Karpas-422 (cell line): ENCODE measurements around the gene GPR176. TPM values are rescaled to one million over a fixed set of nuclear protein-coding genes. Genes with fewer than 3 reads are reported as not detected.

ENCODE experiments used
- DNase-seq: peaks from one replicate; pipeline ENCODE4 v3.0.0-alpha.2; 2015
- H2AFZ ChIP-seq: fragments of 200-600 bp; sonication (generic); 2 replicates; pipeline ENCODE4 v1.6.1; 2014; ENCODE audit warnings: antibody characterized with exemption, low read length, mixed read lengths
- H3K27ac ChIP-seq: fragments of 200-600 bp; sonication (generic); 2 replicates; pipeline ENCODE4 v1.5.1; 2014; ENCODE audit warnings: mild to moderate bottlenecking, low read length, moderate library complexity
- H3K27me3 ChIP-seq: fragments of 200-600 bp; sonication (generic); 2 replicates; pipeline ENCODE4 v1.6.1; 2014; ENCODE audit warnings: low read length, mixed read lengths
- H3K36me3 ChIP-seq: fragments of 200-600 bp; sonication (generic); 2 replicates; pipeline ENCODE4 v1.6.1; 2014; ENCODE audit warnings: low read length, mixed read lengths; ENCODE audit not compliant: insufficient read depth
- H3K4me1 ChIP-seq: fragments of 200-600 bp; sonication (generic); 2 replicates; pipeline ENCODE4 v1.6.1; 2014; ENCODE audit warnings: mild to moderate bottlenecking, low read length, mixed read lengths
- H3K4me2 ChIP-seq: fragments of 200-600 bp; sonication (generic); 2 replicates; pipeline ENCODE4 v1.6.1; 2014; ENCODE audit warnings: low read length, low read depth, mild to moderate bottlenecking; ENCODE audit not compliant: poor library complexity, severe bottlenecking
- H3K4me3 ChIP-seq: fragments of 200-600 bp; sonication (generic); 2 replicates; pipeline ENCODE4 v1.5.1; 2014; ENCODE audit warnings: mild to moderate bottlenecking, antibody characterized with exemption, low read length, mixed read lengths
- H3K79me2 ChIP-seq: fragments of 200-600 bp; sonication (generic); 2 replicates; pipeline ENCODE4 v1.6.1; 2014; ENCODE audit warnings: mild to moderate bottlenecking, low read length, mixed read lengths
- H3K9ac ChIP-seq: fragments of 200-600 bp; sonication (generic); 2 replicates; pipeline ENCODE4 v1.6.0; 2014; ENCODE audit warnings: low read length
- H3K9me2 ChIP-seq: fragments of 200-600 bp; sonication (generic), shearing (Covaris generic); replicated peaks from 2 replicates; pipeline ENCODE4 v1.6.0; 2014; ENCODE audit warnings: mild to moderate bottlenecking, low read length, moderate library complexity; ENCODE audit not compliant: insufficient read depth
- H3K9me3 ChIP-seq: fragments of 300-700, 200-600 bp; sonication (generic); 2 replicates; pipeline ENCODE4 v1.6.1; 2014; ENCODE audit warnings: low read length, mixed read lengths
- H4K20me1 ChIP-seq: fragments of 200-600 bp; sonication (generic); 2 replicates; pipeline ENCODE4 v1.6.1; 2014; ENCODE audit warnings: mild to moderate bottlenecking, antibody characterized with exemption, low read length, low read depth; ENCODE audit not compliant: insufficient read depth
- total RNA-seq: library from RNA; depleted of rRNA; stranded (reverse); fragments of >200 nt; shearing (Covaris generic); gene quantifications from 2 replicates; pipeline ENCODE4 v1.2.3, GENCODE V29; 2014; ENCODE audit warnings: low replicate concordance

GPR176 gene
- total RNA-seq, 1 experiment from 2014 or later: not detected

DNA sequence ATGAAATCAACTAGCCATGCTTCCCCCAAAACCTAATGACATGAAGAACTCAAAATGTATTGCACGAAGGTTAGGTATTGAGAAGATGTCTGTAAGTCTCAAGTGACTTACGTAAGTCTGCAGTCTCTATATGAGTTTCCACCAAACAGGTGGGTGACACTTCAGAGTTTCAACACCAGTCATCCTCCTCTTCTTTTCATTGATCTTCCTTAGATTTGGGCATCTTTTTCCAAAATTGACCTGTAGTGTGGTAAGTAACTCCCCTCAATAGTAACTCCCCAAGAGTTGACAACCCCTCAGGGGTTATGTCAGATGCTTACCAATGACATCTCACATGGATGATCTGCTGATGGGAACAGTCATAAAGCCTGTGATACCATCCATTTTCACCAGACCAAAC lies 46.1 kb downstream of the GPR176 start:
- Histone ChIP-seq H2AFZ (no peak overlapping the region), H3K9me3 (no peaks in the 10 kb centered on the region), H3K4me1 (no peaks in the 10 kb centered on the region; the same call in 1 of the 2 replicates), H3K27ac (no peak overlapping the region), H3K4me2 (no peak overlapping the region), H3K4me3 (no peak overlapping the region), H4K20me1 (no peaks in the 10 kb centered on the region), H3K9ac (no peak overlapping the region), H3K79me2 (no peaks in the 10 kb centered on the region), H3K36me3 (no peaks in the 10 kb centered on the region), H3K9me2 (no peaks in the 10 kb centered on the region), H3K27me3 (no peaks in the 10 kb centered on the region)
- no peak for DNase-seq

DNA sequence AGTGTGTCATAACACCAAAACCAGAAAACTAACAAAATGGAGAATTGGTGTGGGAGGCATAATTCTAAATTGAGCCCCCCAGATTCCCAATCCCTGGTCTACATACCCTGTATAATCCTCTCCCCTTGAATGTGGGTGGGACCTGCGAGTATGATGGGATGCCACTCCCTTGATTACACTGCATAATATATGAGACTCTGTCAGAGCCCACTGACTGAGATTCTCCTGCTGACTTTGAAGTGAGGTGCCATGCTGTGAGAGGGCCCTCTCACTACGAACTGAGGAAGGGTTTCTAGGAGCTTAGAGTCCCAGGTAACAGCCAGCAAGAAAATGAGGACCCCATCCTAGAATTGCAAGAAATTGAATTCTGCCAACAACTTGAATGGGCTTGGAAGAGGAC lies 49.5 kb downstream of the GPR176 start:
- H3K4me2 ChIP-seq: no peak overlapping the region
- H3K9ac ChIP-seq: no peak overlapping the region
- H3K27ac ChIP-seq: no peak overlapping the region
- H3K79me2 ChIP-seq: no peaks in the 10 kb centered on the region
- H3K36me3 ChIP-seq: no peaks in the 10 kb centered on the region
- H3K4me3 ChIP-seq: no peak overlapping the region
- no peaks in the 10 kb centered on the region for H3K27me3 ChIP-seq
- H3K9me3 ChIP-seq: no peaks in the 10 kb centered on the region
- no peak overlapping the region for H2AFZ ChIP-seq
- H4K20me1 ChIP-seq: no peaks in the 10 kb centered on the region
- H3K4me1 ChIP-seq: no peaks in the 10 kb centered on the region; the same call in 1 of the 2 replicates
- no peak for DNase-seq
- H3K9me2 ChIP-seq: no peaks in the 10 kb centered on the region

DNA sequence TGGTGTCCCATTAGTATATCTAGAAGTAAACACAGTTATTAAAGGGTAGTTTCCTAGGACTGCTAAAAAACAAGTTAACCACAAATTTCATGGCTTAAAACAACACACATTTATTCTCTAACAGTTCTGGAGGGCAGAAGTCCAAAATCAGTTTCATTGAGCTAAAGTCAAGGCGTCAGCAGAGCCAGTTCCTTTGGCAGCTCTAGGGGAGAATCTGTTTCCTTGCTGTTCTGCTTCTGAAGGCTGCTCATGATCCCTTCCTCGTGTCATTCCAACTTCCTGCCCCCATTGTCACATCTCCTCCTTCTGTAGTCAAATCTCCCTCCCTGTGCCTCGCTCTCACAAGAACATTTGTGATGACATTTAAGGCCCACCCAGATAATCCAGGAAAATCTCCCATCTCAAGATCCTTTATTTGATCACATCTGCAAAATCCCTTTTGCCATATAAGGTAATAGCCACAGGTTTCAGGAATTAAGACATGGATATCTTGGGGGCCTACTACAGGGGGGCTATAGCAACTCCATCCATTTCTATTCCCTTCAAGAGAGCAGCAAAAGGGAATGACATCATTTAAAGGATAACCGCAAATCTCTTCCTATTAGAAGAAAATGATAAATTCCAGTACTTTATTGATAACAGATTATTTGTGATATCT lies 50.1 kb downstream of the GPR176 start:
- no peaks in the 10 kb centered on the region for H4K20me1 ChIP-seq
- no peaks in the 10 kb centered on the region for H3K36me3 ChIP-seq
- H3K9ac ChIP-seq: no peak overlapping the region
- no peaks in the 10 kb centered on the region for H3K9me3 ChIP-seq
- H3K4me3 ChIP-seq: no peak overlapping the region
- H3K27ac ChIP-seq: no peak overlapping the region
- H3K4me2 ChIP-seq: no peak overlapping the region
- H3K79me2 ChIP-seq: no peaks in the 10 kb centered on the region
- DNase-seq: no peak
- H2AFZ ChIP-seq: no peak overlapping the region
- H3K4me1 ChIP-seq: no peaks in the 10 kb centered on the region; the same call in 1 of the 2 replicates
- no peaks in the 10 kb centered on the region for H3K27me3 ChIP-seq
- no peaks in the 10 kb centered on the region for H3K9me2 ChIP-seq

DNA sequence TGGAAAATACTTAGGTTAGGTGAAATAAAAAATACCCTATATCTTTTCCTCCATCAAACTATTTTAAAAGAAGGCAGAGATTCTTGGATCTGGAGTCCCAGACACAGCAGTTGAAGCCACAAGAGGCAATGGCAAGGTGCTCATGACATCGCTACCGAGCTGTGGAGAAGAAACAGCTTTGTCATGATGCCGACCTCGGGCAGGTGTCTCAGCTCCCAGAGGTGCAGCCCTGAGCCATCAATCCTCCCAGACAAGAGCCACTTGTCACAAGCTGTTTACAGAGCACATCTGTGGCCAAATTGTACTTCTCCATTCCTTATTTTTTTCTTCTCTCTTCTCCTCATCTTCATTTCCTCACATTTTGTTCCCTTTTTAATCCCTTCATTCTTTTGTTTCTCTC lies 50.8 kb downstream of the GPR176 start:
- Histone ChIP-seq H3K4me3 (no peak overlapping the region), H3K9ac (no peak overlapping the region), H3K4me1 (no peaks in the 10 kb centered on the region; the same call in 1 of the 2 replicates)

DNA sequence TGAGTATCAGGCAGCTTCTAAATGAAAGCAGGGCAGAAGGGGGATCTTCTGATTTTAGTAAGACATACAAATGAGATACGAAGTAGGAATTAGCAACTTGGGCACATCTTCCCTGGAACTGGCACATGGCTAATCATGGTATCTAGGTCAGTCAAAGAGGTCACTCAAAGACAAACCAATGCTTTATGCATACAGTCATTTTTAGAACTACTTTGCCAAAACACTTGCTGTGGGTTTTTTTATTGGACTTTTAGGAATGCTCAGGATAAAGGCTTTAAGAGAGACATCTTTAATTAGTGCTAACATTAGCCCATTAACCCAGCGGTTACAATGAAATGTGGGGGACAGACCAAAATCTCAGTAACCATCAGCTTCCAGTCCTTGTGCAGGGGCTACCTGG lies 51.7 kb downstream of the GPR176 start:
- Histone ChIP-seq H3K36me3 (no peaks in the 10 kb centered on the region), H3K9me3 (no peaks in the 10 kb centered on the region), H2AFZ (no peak overlapping the region), H3K79me2 (no peaks in the 10 kb centered on the region), H3K9ac (no peak overlapping the region), H3K9me2 (no peaks in the 10 kb centered on the region), H3K27me3 (no peaks in the 10 kb centered on the region), H3K4me3 (no peak overlapping the region), H3K27ac (no peak overlapping the region), H3K4me1 (no peaks in the 10 kb centered on the region; the same call in 1 of the 2 replicates), H4K20me1 (no peaks in the 10 kb centered on the region), H3K4me2 (no peak overlapping the region)
- DNase-seq: no peak

More for the DNA sequence above, 50.8 kb downstream of the GPR176 start:
- H3K9me3 ChIP-seq: no peaks in the 10 kb centered on the region
- H3K27me3 ChIP-seq: no peaks in the 10 kb centered on the region
- no peaks in the 10 kb centered on the region for H4K20me1 ChIP-seq
- DNase-seq: no peak
- H3K79me2 ChIP-seq: no peaks in the 10 kb centered on the region
- no peaks in the 10 kb centered on the region for H3K9me2 ChIP-seq
- H3K27ac ChIP-seq: no peak overlapping the region
- no peaks in the 10 kb centered on the region for H3K36me3 ChIP-seq
- no peak overlapping the region for H3K4me2 ChIP-seq
- H2AFZ ChIP-seq: no peak overlapping the region

DNA sequence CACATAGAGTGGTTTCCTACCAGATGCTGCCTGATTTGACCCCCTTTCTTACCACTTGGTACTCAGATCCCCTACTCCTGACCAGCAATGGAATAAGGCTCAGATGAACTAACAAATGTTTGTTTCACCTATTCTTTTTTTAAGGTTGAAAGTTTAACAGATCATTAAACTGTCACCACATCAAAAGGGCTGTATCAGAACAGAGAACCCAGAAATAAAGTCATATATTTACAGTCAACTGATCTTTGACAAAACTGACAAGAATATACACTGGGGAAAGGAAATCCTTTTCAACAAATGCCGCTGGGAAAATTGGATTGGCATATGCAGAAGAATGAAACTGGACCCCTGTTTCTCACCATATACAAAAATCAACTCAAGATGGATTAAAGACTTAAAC lies 56.0 kb downstream of the GPR176 start:
- no peaks in the 10 kb centered on the region for H4K20me1 ChIP-seq
- no peaks in the 10 kb centered on the region for H3K9me3 ChIP-seq
- DNase-seq: no peak
- H3K4me3 ChIP-seq: no peak overlapping the region
- H2AFZ ChIP-seq: no peak overlapping the region
- H3K9me2 ChIP-seq: no peaks in the 10 kb centered on the region
- no peaks in the 10 kb centered on the region; the same call in 1 of the 2 replicates for H3K4me1 ChIP-seq
- H3K4me2 ChIP-seq: no peak overlapping the region
- H3K9ac ChIP-seq: no peak overlapping the region
- no peaks in the 10 kb centered on the region for H3K36me3 ChIP-seq
- no peaks in the 10 kb centered on the region for H3K79me2 ChIP-seq
- no peak overlapping the region for H3K27ac ChIP-seq
- H3K27me3 ChIP-seq: no peaks in the 10 kb centered on the region

DNA sequence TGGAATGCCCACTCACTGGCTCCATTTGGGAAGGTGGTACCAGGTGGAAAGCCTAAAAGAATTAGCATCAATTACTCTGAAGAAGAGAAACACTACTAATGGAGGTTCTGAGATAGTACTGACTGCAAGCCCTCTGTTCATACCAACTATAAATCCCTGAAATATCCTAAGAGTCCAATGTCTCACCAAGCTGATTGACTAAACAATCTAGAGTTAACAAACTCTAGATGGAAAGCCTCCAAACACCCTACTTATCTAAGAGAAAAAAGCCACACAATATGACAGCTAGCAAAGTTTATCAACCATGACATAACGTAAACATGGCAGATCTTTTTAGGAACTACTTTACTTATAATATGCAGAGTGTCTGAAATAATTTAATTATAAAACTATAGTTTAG lies 59.2 kb downstream of the GPR176 start:
- H3K9ac ChIP-seq: no peak overlapping the region
- no peaks in the 10 kb centered on the region for H3K9me2 ChIP-seq
- no peaks in the 10 kb centered on the region for H3K79me2 ChIP-seq
- H3K36me3 ChIP-seq: no peaks in the 10 kb centered on the region
- H2AFZ ChIP-seq: no peak overlapping the region
- H4K20me1 ChIP-seq: no peaks in the 10 kb centered on the region
- H3K9me3 ChIP-seq: no peaks in the 10 kb centered on the region
- no peak overlapping the region for H3K4me2 ChIP-seq
- no peaks in the 10 kb centered on the region for H3K27me3 ChIP-seq
- H3K4me1 ChIP-seq: no peaks in the 10 kb centered on the region
- DNase-seq: no peak
- H3K27ac ChIP-seq: no peak overlapping the region
- H3K4me3 ChIP-seq: no peak overlapping the region

DNA sequence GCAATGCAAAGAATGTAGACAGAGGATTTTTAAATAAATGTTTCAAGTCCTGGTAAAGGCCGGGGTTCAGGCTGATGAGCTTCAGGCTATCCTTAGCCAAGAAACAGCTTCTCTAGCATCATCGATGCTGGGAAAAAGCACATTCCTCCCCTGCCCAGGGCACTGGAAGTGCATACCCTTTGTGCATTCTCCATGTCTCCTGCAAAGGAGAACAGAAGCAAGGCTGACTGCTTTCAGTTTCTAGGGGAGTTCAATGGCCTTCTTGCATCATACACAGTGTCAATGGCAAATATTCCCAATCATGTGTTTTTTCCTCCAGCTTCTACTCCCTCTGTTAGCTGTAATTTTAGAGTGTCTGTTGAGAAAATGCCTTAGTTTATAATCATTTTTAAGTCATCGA lies 59.9 kb downstream of the GPR176 start:
- Histone ChIP-seq H3K9me3 (no peaks in the 10 kb centered on the region), H3K9ac (no peak overlapping the region), H3K79me2 (no peaks in the 10 kb centered on the region), H3K27ac (no peak overlapping the region), H3K4me3 (no peak overlapping the region), H4K20me1 (no peaks in the 10 kb centered on the region), H2AFZ (no peak overlapping the region), H3K27me3 (no peaks in the 10 kb centered on the region), H3K36me3 (no peaks in the 10 kb centered on the region), H3K9me2 (no peaks in the 10 kb centered on the region), H3K4me1 (no peaks in the 10 kb centered on the region), H3K4me2 (no peak overlapping the region)
- DNase-seq: no peak
